NCI-H82 treated with DMSO at 0.1 percent for 48 hours (cell line): ENCODE measurements around the gene B3GALT6.

Experiments
- DNase-seq: peaks from one replicate; lab custom pipeline; 2025; ENCODE audit not compliant: unreplicated experiment; lab: John Stamatoyannopoulos, UW

Gene B3GALT6

DNA sequence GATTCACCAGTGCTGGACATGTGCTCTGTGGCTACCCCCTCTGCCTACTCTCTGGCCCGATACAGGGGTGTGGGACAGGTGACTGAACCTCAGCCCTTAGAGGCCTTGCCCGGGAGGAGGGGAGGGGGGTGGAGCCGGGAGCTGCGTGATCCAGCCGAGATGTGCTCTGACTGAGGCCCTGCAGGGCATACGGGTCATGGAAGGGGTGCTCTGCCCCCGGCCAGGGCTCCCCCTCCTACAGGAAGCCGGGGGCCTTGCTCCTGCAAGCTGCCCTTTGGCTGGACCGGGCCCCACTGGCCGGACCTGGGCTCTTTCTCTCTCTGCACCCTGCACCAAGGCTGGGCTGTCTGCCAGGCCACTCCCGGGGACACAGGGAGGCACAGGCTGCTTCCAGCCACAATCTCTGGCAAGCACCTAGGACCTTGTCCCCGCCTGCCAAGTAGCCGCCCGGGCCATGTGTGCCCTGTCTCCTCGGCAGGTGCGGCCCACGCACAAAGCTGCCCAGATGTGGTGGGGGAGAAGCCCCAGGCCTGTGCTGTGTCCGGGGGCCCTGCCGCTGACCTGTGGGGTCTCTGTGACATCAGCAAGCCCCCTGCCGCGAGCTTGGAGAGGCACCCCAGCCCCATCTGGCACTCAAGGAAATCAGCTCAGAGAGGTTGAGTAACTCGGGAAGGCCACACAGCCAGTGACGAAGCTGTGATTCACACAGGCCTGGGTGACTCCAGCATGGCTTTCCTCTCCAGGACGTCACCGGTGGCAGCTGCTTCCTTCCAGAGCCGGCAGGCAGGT, 49.7 kb downstream of the B3GALT6 start:
- DNase-seq, result no peak

DNA sequence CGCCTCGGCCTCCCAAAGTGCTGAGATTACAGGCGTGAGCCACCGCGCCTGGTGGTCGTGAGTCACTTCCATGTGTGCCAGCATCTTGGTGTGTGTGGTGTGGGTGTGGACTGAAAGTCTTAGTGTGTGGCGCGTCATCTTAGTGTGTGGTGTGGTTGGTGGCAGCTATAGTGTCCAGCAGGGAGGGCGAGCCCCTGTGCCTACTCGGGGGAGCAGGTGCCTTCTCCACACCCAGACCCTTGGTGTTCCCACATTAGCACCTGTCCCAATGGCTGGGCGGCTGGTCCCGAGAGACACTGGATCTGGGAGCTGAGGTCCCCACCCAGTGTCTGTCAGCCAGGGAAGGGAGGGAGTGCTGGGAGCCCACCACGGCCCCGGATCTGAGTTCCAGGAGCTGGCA, 51.0 kb downstream of the B3GALT6 start:
- DNase-seq, result no peak

DNA sequence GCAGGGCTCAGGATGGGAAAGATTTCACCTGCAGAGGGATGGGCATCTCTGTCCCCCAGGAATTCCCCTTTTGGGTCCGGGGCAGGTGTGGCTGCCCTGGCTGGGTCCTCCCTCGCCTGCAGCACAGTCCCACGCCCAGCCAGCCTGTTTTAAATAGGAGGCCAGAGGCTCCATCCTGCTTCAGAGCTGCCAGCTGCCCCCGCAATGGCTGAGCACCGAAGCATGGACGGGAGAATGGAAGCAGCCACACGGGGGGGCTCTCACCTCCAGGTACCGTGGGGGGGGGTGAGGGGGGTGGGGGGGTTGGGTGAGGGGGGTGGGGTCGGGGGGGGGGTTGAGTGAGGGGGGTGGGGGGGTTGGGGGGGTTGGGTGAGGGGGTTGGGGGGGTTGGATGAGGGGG, 51.8 kb downstream of the B3GALT6 start:
- no peak for DNase-seq
